Mucosa of stomach (tissue), 1 donor: ENCODE results near the gene SEC11A.

Source experiments
- H3K27me3 ChIP-seq: one replicate; pipeline ENCODE4 v1.7.0; 2013; ENCODE audit warnings: mild to moderate bottlenecking, low read length; ENCODE audit not compliant: control insufficient read depth, insufficient read depth
- H3K36me3 ChIP-seq: one replicate; pipeline ENCODE4 v1.7.0; 2013; ENCODE audit warnings: low read length; ENCODE audit not compliant: control insufficient read depth, insufficient read depth
- H3K4me1 ChIP-seq: one replicate; pipeline ENCODE4 v1.7.0; 2013; ENCODE audit warnings: mild to moderate bottlenecking, low read length; ENCODE audit not compliant: control insufficient read depth, insufficient read depth
- H3K4me3 ChIP-seq: one replicate; pipeline ENCODE4 v1.7.0; 2013; ENCODE audit warnings: low read length
- H3K9ac ChIP-seq: one replicate; pipeline ENCODE4 v1.7.0; 2013; ENCODE audit warnings: mild to moderate bottlenecking, low read length, moderate library complexity
- H3K9me3 ChIP-seq: one replicate; pipeline ENCODE4 v1.7.0; 2013; ENCODE audit warnings: mild to moderate bottlenecking, low read length, moderate library complexity; ENCODE audit not compliant: control insufficient read depth
- donor health status: Pancreatic carcinoma.

Gene SEC11A

DNA sequence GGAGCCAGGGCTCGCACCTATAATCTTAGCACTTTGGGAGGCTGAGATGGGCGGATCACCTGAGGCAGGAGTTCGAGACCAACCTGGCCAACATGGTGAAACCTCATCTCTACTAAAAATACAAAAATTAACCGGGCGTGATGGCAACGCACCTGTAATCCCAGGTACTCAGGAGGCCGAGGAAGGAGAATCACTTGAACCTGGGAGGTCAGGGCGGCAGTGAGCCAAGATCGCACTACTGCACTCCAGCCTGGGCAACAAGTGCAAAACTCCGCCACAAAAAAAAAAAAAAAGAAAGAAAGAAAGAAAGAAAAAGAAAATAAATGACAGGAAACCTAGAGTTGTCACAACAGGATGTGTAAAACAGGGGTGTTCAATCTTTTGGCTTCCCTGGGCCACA lies 54.9 kb downstream of the SEC11A start:
- Histone ChIP-seq H3K9ac (no peak overlapping the region), H3K4me1 (peaks cover 13% of the 10 kb centered on the region), H3K9me3 (no peaks in the 10 kb centered on the region), H3K36me3 (no peaks in the 10 kb centered on the region), H3K27me3 (no peaks in the 10 kb centered on the region), H3K4me3 (no peak overlapping the region)

DNA sequence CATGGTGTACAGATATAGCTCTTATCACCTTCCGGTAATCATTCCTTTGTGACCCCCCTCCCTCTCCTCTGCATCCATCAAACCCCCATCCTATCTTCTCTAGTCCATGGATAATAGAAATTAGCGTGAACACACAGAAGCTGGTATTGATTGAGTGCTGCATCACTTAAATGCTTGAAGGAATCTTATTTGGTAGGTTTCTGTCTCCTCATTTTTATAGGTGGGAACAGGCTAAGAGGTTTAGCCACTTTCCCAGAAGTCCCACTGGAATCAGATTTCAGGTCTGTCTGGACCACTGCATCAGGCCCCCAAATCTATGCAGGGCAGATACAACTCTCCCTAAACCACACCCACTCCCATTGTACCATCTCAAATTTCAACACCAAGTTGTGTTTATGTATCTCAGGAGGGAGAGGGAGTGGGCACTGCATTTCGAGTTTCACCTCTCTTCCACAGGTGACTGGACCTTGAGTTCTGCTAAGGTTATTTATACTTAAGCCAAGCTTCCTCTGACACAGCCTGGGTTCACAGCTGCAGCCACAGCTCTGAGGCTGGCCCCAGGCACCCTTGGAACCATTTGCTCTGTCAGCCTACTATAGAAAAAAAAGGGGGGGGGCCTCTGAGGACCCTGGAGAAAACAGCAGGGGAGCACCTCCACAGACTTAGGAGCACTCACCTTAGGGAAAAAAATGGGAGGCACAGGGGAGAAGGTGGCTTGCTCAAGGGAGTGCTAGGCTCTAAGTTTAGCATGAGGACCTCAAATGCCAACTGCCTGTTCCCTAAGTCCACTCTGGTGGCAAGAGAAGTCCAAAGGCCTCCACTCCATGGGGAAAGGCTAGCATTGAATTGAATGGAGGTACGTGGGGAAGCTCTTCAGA lies 55.8 kb downstream of the SEC11A start:
- no peaks in the 10 kb centered on the region for H3K36me3 ChIP-seq
- H3K4me3 ChIP-seq = no peak overlapping the region
- peaks cover 17% of the 10 kb centered on the region for H3K4me1 ChIP-seq
- H3K27me3 ChIP-seq = no peaks in the 10 kb centered on the region
- no peaks in the 10 kb centered on the region for H3K9me3 ChIP-seq
- no peak overlapping the region for H3K9ac ChIP-seq

DNA sequence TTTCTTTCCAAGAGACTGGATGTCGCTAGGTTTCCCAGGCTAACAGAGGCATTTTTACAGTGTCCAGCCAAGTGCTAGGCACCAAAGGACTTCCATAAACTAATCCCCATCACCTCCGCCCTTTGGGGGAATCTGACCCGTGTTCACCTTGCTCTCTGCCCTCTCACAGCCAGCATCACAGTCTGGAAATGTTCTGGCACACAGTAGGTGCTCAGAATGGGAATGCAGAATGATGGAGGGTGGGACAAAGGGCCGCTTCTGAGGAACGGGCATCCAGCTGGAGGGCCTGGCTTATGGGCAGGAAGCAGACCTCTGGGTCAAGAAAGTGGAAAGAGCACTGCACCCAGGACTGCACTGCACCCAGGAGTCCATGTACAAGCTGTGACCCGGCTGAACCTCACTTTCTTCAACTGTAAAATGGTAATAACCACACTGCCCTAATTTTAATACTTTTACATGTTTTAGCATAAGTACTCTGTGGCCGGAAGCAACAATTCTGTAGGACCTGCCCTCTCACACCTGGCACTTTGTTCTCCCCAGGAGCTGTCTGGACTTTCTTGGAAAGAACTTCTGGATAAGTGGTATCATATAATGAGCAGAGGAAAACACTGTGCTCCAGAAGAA lies 57.0 kb downstream of the SEC11A start:
- no peaks in the 10 kb centered on the region for H3K9me3 ChIP-seq
- peaks cover 21% of the 10 kb centered on the region for H3K4me1 ChIP-seq
- H3K36me3 ChIP-seq = no peaks in the 10 kb centered on the region
- H3K9ac ChIP-seq = peak overlapping the region; percentile 73
- peak overlapping the region; percentile 23 for H3K4me3 ChIP-seq
- H3K27me3 ChIP-seq = no peaks in the 10 kb centered on the region

DNA sequence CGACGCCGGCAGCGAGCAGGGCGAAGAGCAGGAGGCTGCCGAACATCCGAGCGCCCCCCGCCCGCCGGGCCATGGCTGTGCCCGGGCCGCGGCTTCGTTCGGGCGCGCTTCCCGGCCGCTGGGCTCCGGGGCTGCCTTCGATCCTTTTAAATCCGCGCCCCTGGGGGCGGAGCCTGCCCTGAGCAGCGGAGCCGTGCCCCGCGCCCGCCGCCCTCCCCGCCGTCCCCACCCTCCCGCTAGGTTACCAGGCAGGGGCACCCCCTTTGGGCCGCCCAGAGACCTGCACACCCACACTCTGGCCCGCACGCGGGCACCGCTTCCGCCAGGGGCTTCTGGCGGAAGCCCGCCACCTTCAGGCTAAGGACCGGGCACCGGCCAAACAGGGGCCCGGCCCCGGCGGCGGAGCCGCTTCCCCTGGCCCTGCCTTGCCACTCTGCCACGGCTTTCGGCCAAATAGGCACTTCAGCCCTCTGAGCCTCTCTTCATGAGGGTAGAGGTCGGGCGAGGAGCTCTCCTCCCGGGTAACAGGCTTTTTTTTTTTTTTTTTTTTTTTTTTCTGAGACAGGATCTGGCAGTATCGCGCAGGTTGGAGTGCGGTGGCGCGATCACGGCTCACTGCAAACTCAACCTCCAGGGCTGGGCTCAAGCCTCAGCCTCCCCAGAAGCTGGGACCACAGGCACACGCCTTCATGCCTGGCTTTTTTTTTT lies 57.7 kb downstream of the SEC11A start, which contains the start of gene NMB:
NMB (minus strand) TSS at position 120 of the 708 bp plus-strand sequence; CDS start at position 73, 47 bp downstream.
- Histone ChIP-seq H3K9me3 (no peaks in the 10 kb centered on the region), H3K9ac (peak within 1 kb of the TSS; percentile 73), H3K27me3 (no peaks in the 10 kb centered on the region), H3K4me3 (peak within 1 kb of the TSS; percentile 32), H3K36me3 (no peaks in the 10 kb centered on the region), H3K4me1 (peaks cover 25% of the 10 kb centered on the region)

DNA sequence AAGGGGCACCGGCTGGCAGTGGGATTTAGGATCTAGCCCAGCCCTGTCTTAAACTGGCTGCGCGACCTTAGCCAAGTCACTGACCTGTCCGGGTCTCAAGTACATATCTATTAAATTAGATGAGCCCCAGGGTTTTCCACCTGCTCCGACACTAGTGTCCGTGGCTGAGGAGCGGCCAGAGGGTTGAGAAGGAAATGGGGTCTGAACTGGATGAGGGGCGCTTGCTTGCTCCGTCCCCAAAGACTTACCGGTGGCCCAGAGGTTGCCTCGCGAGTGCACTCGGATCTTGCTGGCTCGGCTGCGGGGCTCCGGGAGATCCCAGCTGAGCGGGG lies 58.2 kb downstream of the SEC11A start:
- Histone ChIP-seq H3K9ac (peak overlapping the region; percentile 73), H3K27me3 (no peaks in the 10 kb centered on the region), H3K4me1 (peaks cover 30% of the 10 kb centered on the region), H3K4me3 (peak overlapping the region; percentile 32), H3K9me3 (no peaks in the 10 kb centered on the region), H3K36me3 (no peaks in the 10 kb centered on the region)

DNA sequence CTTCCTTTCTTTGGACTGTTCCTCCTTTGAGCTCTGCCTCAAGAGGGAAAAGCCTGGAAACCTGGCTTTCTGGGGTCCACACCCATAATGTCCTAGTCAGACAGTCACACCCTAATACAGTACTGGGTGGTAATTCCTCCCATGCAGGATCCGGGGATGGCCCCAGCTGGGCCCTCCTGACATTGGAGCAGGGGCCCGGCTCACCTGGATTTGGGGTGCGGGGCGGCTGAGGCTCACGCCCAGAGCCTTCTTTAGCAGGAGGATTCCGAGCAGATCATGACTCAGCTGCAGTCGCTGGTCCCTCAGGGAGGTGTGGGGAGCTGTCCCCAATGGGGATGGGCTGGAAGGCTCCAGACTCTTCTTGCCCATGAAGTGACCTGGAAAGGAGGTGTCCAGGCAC lies 59.0 kb downstream of the SEC11A start:
- Histone ChIP-seq H3K27me3 (no peaks in the 10 kb centered on the region), H3K9ac (no peak overlapping the region), H3K4me1 (peaks cover 33% of the 10 kb centered on the region), H3K36me3 (no peaks in the 10 kb centered on the region), H3K4me3 (no peak overlapping the region), H3K9me3 (no peaks in the 10 kb centered on the region)

DNA sequence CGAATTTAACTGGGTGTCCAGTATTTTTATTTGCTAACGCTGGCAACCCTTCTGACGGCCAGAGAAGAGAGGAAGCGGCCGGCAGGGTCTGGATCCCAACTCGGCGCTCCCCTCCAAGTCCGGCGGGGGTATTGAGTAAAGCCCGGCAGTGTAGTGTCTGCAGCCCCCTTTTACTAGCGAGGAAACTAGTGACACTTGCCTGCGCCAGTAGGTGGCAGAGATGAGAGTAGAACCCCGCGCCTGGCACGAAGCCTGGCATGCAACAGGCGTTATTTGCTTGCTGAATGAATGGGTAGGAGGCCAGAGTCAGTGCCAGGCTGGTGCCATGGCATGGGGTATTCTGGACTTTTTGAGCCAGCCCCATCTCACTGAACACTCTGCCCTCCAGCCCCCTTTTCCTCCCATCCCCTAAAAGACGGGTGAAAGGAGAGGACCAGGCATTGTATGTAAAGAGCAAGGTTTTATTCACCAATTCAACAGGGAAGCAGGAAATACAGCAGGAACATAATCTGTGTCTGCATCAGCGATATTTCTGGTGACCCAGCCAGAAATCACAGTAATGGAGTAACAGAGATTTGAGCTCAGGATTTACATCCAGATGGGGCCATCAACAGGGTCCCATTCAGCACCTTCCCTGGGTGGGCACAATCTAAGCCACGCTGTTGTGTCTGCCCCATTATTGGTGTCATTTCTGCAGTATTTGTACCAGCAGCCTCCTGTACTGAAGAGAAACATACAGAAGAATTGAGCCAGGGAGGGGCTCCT lies 61.1 kb downstream of the SEC11A start:
- peaks cover 33% of the 10 kb centered on the region for H3K4me1 ChIP-seq

DNA sequence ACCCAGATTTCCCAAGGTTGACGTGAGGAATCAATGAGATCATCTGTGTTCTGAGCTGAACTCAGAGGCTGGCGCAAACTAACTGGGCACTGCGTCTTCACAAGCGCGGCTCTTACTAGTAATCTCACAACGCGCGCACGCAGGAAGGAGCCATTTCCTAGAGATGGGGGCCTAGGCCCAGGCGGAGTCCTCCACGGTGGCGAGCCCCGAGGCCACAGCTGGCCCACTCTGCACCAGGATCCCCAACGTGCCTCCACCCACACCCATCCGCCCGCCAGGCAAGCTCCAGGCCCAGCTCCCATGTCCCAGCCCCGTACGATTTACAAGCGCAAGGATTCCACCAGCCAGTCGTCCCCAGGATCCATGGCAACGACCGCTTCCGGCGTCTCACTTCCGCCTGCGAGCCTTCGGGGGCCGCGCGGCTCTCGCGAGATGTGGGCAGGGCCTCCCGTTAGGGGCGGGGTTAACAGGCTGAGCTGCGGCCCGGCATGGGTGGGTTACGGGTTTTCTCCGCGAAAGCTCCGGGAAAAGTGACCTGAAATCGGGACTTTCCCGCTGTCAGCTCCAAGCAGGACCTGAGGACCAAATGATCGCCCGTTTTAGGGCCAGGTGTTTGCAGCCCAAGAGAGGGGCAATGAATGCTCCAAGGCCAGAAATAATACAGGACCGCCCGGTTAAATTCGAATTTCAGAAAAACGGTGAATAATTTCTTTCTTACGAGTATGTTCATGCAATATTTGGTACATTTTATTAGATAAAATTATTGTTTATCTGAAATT lies 61.8 kb downstream of the SEC11A start, which contains the start of gene WDR73:
WDR73 (minus strand) TSS at position 374 of the 779 bp plus-strand sequence; CDS start at position 365, 9 bp downstream.
- Histone ChIP-seq H3K27me3 (no peaks in the 10 kb centered on the region), H3K4me3 (peak within 1 kb of the TSS; percentile 81), H3K36me3 (peaks cover 4% of the 10 kb centered on the region), H3K9me3 (no peaks in the 10 kb centered on the region), H3K4me1 (peaks cover 33% of the 10 kb centered on the region), H3K9ac (peak within 1 kb of the TSS; percentile 76)

More for the DNA sequence above, 61.1 kb downstream of the SEC11A start:
- peaks cover 3% of the 10 kb centered on the region for H3K36me3 ChIP-seq
- H3K9ac ChIP-seq = peak overlapping the region; percentile 76
- H3K9me3 ChIP-seq = no peaks in the 10 kb centered on the region
- H3K27me3 ChIP-seq = no peaks in the 10 kb centered on the region
- peak overlapping the region; percentile 81 for H3K4me3 ChIP-seq

DNA sequence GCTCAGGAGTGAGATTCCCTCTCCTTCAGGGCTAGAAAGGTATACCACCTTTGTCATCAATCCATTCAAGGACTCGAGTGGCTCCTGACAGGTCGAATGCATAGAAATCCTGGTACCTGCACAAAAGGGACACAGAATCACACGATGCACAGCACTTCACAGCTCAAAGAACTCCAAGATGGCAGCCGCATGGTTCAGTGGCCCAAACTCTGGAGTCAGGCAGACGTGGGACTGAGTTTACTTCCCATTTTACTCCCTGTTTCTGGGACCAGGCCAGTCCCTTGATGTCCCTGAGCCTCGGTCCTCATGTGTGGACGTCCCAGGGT lies 62.4 kb downstream of the SEC11A start:
- H3K36me3 ChIP-seq = peaks cover 9% of the 10 kb centered on the region
- H3K9ac ChIP-seq = peak overlapping the region; percentile 76
- no peaks in the 10 kb centered on the region for H3K27me3 ChIP-seq
- peaks cover 29% of the 10 kb centered on the region for H3K4me1 ChIP-seq
- H3K4me3 ChIP-seq = peak overlapping the region; percentile 81
- H3K9me3 ChIP-seq = no peaks in the 10 kb centered on the region

DNA sequence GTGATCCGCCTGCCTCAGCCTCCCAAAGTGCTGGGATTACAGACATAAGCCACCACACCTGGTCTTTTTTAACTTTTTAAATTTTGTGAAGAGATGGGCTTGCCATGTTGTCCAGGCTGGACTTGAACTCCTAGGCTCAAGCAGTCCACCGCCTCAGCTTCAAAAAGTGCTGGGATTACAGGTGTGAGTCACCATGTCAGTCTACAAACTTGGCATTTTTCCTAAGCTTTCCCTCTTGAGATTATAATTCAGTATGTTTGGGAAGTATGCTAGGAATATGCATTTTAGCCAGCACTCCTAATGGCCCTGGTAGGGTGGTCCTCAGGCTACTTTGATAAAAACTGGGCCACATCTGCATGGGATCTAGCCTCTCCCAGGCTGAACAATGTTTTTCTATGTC lies 66.2 kb downstream of the SEC11A start:
- H3K9ac ChIP-seq = no peak overlapping the region
- peaks cover 12% of the 10 kb centered on the region for H3K4me1 ChIP-seq
- no peak overlapping the region for H3K4me3 ChIP-seq
- H3K27me3 ChIP-seq = no peaks in the 10 kb centered on the region
- H3K9me3 ChIP-seq = no peaks in the 10 kb centered on the region
- H3K36me3 ChIP-seq = peaks cover 29% of the 10 kb centered on the region

DNA sequence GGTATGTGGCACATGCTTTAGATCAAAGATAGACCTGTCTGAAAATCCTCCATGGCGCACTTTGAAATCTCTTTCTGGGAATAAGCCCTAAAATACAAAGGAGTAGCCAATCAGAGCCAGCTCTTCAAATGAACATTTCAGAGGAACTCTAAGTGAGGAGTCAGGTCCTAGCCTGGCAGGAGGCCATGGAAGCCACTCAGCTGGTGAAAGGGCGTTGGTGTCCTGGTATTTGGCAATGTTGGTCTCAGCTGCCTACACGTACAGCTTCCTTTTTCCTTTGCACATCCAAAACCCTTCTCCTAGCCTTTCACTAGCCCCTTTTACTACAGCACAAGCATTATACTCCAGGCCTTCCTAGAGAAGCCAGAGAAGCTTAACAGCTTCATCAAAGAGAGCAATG lies 67.4 kb downstream of the SEC11A start:
- no peak overlapping the region for H3K9ac ChIP-seq
- no peaks in the 10 kb centered on the region for H3K9me3 ChIP-seq
- peaks cover 10% of the 10 kb centered on the region for H3K4me1 ChIP-seq
- H3K36me3 ChIP-seq = peaks cover 29% of the 10 kb centered on the region
- no peaks in the 10 kb centered on the region for H3K27me3 ChIP-seq
- no peak overlapping the region for H3K4me3 ChIP-seq
